Neutrophil (primary cell): ENCODE results near the gene CNPY1.
A peak's percentile ranks its signal among the peaks of the same experiment; 100 is the strongest.
"Not testable (repeated sequence)": the region's sequence is repeated elsewhere in the genome, so short reads cannot be mapped to it uniquely, and the experiment has no call there.

Source experiments
- H3K27ac ChIP-seq: fragments of 200-600 bp; sonication (generic); 2 replicates; pipeline ENCODE4 v1.5.1; 2016; ENCODE audit warnings: mild to moderate bottlenecking, moderate library complexity
- H3K27me3 ChIP-seq: fragments of 200-600 bp; sonication (generic); 2 replicates; pipeline ENCODE4 v1.6.0; 2016; ENCODE audit warnings: mild to moderate bottlenecking
- H3K36me3 ChIP-seq: fragments of 200-600 bp; sonication (generic); 2 replicates; pipeline ENCODE4 v1.5.1; 2017
- H3K4me1 ChIP-seq, 2 experiments: fragments of 200-600 bp in 1 of 2; sonication (generic) in 1 of 2; 1 replicate in 1 of 2; 2 replicates in 1 of 2; pipeline versions ENCODE4 v1.5.1 to v1.6.1; 2013 to 2016; ENCODE audit warnings: low read depth in 1 of 2, low read length in 1 of 2, mild to moderate bottlenecking in 1 of 2, moderate library complexity in 1 of 2; ENCODE audit not compliant: control insufficient read depth in 1 of 2, insufficient read depth in 1 of 2
- H3K4me3 ChIP-seq, 2 experiments: fragments of 200-600 bp in 1 of 2; sonication (generic) in 1 of 2; 1 replicate in 1 of 2; 2 replicates in 1 of 2; pipeline ENCODE4 v1.5.1; 2013 to 2016; ENCODE audit warnings: low read depth in 1 of 2, low read length in 1 of 2, mild to moderate bottlenecking in 1 of 2, moderate library complexity in 1 of 2
- H3K9me3 ChIP-seq: fragments of 200-600 bp; sonication (generic); 2 replicates; pipeline ENCODE4 v1.5.1; 2016
- TF ChIP-seq, protein P1 (sequence below): fragments of 200-600 bp; sonication (generic); IDR thresholded peaks from 2 replicates; pipeline ENCODE4 v1.5.1; 2016; ENCODE audit warnings: antibody characterized with exemption

The CNPY1 gene

DNA sequence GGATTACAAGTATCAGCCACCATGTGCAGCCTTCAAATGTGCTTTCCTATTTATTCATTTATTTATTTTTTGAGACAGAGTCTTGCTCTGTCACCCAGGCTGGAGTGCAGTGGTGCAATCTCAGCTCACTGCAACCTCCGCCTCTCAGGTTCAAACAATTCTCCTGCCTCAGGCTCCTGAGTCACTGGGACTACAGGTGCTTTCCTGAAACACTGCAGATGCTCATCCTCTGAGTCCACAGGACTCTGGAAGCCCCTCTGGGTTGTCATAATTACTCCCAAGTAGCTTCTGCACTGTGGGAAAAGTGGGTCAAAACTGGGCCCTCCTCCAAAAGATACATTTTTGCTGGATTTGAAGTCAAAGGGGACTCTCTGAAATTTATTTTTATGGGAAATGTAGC, at the start of gene CNPY1:
CNPY1 (minus strand) TSS at position 111 of the 400 bp plus-strand sequence. CDS start 630 bp downstream, outside the sequence.
- not testable (repeated sequence) for H3K36me3 ChIP-seq, H3K27ac ChIP-seq, H3K4me1 ChIP-seq, H3K4me3 ChIP-seq, H3K9me3 ChIP-seq
- peaks cover 39% of the 10 kb centered on the region for H3K27me3 ChIP-seq

DNA sequence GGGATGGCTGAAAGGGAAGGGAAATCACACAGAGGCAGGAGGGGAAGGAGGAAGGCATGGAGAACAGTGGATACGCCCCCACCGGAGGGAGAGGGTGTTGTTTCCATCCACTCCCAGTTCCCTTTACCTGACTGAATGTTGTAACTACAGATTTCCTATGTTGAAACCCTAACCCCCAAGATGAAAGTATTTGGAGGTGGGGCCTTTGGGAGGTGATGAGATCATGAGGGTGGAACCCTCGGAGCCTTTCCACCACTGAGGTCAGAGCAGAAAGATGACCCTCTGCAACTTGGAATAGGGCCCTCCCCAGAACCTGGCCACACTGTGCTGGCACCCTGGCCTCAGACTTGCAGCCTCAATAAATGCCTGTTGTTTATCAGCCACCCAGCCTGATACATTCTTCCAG, 48.6 kb upstream of the CNPY1 start:
- H3K4me3 ChIP-seq = peak overlapping the region; percentile 57 to 66
- no peaks in the 10 kb centered on the region for H3K27me3 ChIP-seq
- peaks cover 79 to 89% of the 10 kb centered on the region in 2 experiments for H3K4me1 ChIP-seq
- no peaks in the 10 kb centered on the region for H3K9me3 ChIP-seq
- peak overlapping the region; percentile 96 for H3K27ac ChIP-seq
- H3K36me3 ChIP-seq = no peaks in the 10 kb centered on the region
- TF ChIP-seq, protein P1, sequence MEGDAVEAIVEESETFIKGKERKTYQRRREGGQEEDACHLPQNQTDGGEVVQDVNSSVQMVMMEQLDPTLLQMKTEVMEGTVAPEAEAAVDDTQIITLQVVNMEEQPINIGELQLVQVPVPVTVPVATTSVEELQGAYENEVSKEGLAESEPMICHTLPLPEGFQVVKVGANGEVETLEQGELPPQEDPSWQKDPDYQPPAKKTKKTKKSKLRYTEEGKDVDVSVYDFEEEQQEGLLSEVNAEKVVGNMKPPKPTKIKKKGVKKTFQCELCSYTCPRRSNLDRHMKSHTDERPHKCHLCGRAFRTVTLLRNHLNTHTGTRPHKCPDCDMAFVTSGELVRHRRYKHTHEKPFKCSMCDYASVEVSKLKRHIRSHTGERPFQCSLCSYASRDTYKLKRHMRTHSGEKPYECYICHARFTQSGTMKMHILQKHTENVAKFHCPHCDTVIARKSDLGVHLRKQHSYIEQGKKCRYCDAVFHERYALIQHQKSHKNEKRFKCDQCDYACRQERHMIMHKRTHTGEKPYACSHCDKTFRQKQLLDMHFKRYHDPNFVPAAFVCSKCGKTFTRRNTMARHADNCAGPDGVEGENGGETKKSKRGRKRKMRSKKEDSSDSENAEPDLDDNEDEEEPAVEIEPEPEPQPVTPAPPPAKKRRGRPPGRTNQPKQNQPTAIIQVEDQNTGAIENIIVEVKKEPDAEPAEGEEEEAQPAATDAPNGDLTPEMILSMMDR = peak; percentile 66

DNA sequence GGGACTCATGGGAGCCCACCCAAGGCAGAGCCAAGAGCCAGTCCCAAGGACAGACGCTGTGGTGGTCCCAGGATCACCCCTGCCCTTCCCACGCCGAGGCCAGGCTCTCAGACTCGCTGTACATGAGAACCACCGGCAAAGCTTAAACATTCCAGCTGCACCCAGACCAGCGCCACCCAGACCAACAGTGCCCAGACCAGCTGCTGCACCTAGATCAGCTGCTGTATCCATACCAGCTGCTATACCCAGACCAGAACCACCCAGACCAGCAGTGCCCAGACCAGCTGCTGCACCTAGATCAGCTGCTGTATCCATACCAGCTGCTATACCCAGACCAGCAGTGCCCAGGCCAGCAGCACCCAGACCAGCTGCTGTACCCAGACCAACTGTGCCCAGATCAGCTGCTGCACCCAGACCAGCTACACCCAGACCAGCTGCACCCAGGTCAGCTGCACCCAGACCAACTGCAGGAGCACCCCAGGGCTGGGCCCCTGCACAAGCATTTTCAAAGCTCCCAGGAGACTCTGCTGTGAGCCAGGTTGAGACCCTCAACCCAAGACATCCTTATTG, 47.9 kb upstream of the CNPY1 start:
- Histone ChIP-seq H3K27ac (peak overlapping the region; percentile 96), H3K9me3 (no peaks in the 10 kb centered on the region), H3K36me3 (no peaks in the 10 kb centered on the region), H3K4me1 (peaks cover 86 to 96% of the 10 kb centered on the region in 2 experiments), H3K4me3 (peak overlapping the region; percentile 57 to 66), H3K27me3 (no peaks in the 10 kb centered on the region)
- TF ChIP-seq, protein P1 = no peak

DNA sequence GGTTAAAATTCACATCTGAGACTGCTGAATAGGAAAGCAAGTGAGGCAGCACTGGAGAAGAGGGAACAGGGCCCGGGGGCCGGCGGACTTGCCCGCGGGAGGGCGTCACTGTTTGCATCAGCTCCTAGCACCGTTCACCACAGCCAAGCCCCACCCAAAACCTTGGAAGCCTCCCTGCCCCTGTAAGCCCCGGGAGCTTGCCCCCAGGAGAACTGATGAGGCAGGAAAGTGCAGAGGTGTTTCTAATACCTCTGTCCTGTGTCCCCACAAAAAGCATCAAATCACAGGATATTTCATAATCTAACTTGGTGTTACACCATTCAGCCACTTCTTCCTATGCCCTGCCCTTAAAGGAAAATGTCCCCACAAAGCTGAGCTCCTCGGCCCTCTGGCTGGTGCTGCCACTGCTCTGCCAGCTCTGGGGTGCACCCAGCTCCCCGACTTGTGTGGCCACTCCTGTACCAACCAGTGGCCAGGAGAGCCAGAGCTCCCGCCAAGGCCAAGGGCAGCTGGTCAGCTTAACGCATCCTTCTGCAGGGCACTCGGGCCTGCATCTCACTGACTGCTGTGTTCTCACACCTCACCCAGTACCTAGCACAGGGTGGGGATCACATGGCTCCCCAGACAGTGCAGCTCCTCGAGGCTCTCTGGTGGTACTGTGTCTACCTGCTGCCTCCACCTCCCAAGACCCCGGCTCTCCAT, 47.3 kb upstream of the CNPY1 start:
- Histone ChIP-seq H3K36me3 (no peaks in the 10 kb centered on the region), H3K4me3 (peak overlapping the region; percentile 57 to 66), H3K27ac (peak overlapping the region; percentile 96), H3K9me3 (no peaks in the 10 kb centered on the region), H3K27me3 (no peaks in the 10 kb centered on the region), H3K4me1 (peaks cover 88 to 98% of the 10 kb centered on the region in 2 experiments)
- TF ChIP-seq, protein P1 = no peak

DNA sequence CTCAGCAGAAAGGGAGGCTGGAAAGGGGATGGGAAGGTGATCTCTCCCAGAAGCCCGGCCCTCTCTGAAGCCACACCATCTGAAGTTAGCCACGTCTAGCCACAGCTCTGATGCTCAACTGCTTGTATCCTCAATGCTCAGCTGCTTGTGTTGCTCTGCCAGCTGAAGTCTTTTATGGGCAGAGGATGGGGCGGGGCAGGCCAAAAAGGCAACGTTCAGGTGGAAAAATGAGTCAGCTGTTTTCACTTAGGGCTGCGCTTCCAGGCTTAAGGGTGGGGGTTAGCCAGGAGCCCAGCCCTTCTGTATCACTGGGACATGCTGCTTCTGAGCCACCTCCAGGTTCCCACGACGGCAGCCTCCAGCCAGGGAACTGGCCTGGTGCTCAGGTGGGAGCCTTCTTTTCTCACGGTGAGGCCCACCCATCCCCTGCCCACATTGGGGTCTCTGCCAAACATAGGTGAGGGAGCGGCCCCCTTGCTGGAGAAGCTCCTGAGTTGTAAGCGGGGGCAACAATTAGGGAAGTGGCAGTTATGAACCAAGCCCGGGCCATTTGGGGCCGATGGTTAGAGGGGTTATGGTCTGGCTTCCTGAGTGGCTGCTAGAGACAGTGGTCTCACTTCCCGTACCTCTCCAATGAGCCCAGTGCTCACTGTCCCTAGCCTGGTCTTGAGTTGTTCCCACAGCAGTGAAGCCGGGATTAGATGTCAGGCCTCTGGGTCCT, 44.9 kb upstream of the CNPY1 start:
- TF ChIP-seq, protein P1 = no peak
- H3K9me3 ChIP-seq = no peaks in the 10 kb centered on the region
- H3K27ac ChIP-seq = peak overlapping the region; percentile 96
- H3K4me3 ChIP-seq = peak overlapping the region; percentile 62 to 66
- no peaks in the 10 kb centered on the region for H3K27me3 ChIP-seq
- peaks cover 99 to 100% of the 10 kb centered on the region in 2 experiments for H3K4me1 ChIP-seq
- no peaks in the 10 kb centered on the region for H3K36me3 ChIP-seq
